OCI-LY1 (cell line): Measurements from ENCODE around the gene NRCAM.

Experiments
- H2AFZ ChIP-seq: fragments of 200-600 bp; sonication (generic), shearing (Covaris generic); 2 replicates; pipeline ENCODE4 v1.6.0; 2014; ENCODE audit warnings: antibody characterized with exemption, mild to moderate bottlenecking, low read length
- H3F3A ChIP-seq: fragments of 200-600 bp; sonication (generic), shearing (Covaris generic); 2 replicates; pipeline ENCODE4 v1.6.0; 2014; ENCODE audit warnings: mild to moderate bottlenecking, antibody characterized with exemption, low read length, moderate library complexity; ENCODE audit not compliant: insufficient read depth
- H3K27ac ChIP-seq: fragments of 200-600 bp; sonication (generic); 2 replicates; pipeline ENCODE4 v1.5.1; 2014; ENCODE audit warnings: low read length, mixed run types, mild to moderate bottlenecking, low read depth; ENCODE audit not compliant: poor library complexity, severe bottlenecking
- H3K27me3 ChIP-seq: fragments of 200-600 bp; sonication (generic); 2 replicates; pipeline ENCODE4 v1.6.0; 2014; ENCODE audit warnings: antibody characterized with exemption, mild to moderate bottlenecking, low read length, moderate library complexity; ENCODE audit not compliant: insufficient read depth
- H3K36me3 ChIP-seq: fragments of 200-600 bp; sonication (generic); 2 replicates; pipeline ENCODE4 v1.6.1; 2014; ENCODE audit warnings: mild to moderate bottlenecking, antibody characterized with exemption, low read length, moderate library complexity, mixed read lengths; ENCODE audit not compliant: insufficient read depth
- H3K4me1 ChIP-seq: fragments of 200-600 bp; sonication (generic); 2 replicates; pipeline ENCODE4 v1.5.1; 2014; ENCODE audit warnings: mild to moderate bottlenecking, low read length, moderate library complexity; ENCODE audit not compliant: insufficient read depth, severe bottlenecking
- H3K4me2 ChIP-seq: fragments of 200-600 bp; sonication (generic), shearing (Covaris generic); 2 replicates; pipeline ENCODE4 v1.6.1; 2014; ENCODE audit warnings: low read length
- H3K4me3 ChIP-seq: fragments of 200-600 bp; sonication (generic); 2 replicates; pipeline ENCODE4 v1.5.1; 2014; ENCODE audit warnings: low read length, low read depth, mild to moderate bottlenecking, mixed read lengths; ENCODE audit not compliant: poor library complexity, severe bottlenecking
- H3K79me2 ChIP-seq: fragments of 200-600 bp; shearing (Covaris generic); 2 replicates; pipeline ENCODE4 v1.6.1; 2016; ENCODE audit warnings: mixed run types, low read length, mixed read lengths; ENCODE audit not compliant: insufficient read depth
- H3K9ac ChIP-seq: fragments of 200-600 bp; sonication (generic), shearing (Covaris generic); 2 replicates; pipeline ENCODE4 v1.6.1; 2014; ENCODE audit warnings: mild to moderate bottlenecking, low read length, mixed read lengths
- H3K9me2 ChIP-seq: fragments of 200-600 bp; sonication (generic), shearing (Covaris generic); 2 replicates; pipeline ENCODE4 v1.6.1; 2014; ENCODE audit warnings: low read depth, mild to moderate bottlenecking, low read length, mixed read lengths
- H3K9me3 ChIP-seq: fragments of 200-600 bp; shearing (Covaris generic); 2 replicates; pipeline ENCODE4 v1.6.1; 2014; ENCODE audit warnings: low read length, mixed read lengths
- H4K20me1 ChIP-seq: fragments of 200-600 bp; sonication (generic), shearing (Covaris generic); 2 replicates; pipeline ENCODE4 v1.6.0; 2016; ENCODE audit warnings: mild to moderate bottlenecking, low read length; ENCODE audit not compliant: insufficient read depth
- CTCF ChIP-seq: fragments of 200-600 bp; sonication (generic), shearing (Covaris generic); IDR thresholded peaks from 2 replicates; pipeline ENCODE4 v1.5.1; 2017; ENCODE audit warnings: mild to moderate bottlenecking, antibody characterized with exemption, low read length, moderate library complexity, mixed read lengths
- EZH2 ChIP-seq: fragments of 200-600 bp; sonication (generic), shearing (Covaris generic); IDR thresholded peaks from 2 replicates; pipeline ENCODE4 v1.8.0; 2017; ENCODE audit warnings: borderline replicate concordance, mixed run types, mild to moderate bottlenecking, antibody characterized with exemption, low read length, moderate library complexity, mixed read lengths

The NRCAM gene

GRCh38 chr7:108499566-108499965, 43.3 kb upstream of the NRCAM start:
- Histone ChIP-seq H3K4me1 (peaks cover 28% of the 10 kb centered on the region), H4K20me1 (no peaks in the 10 kb centered on the region), H3K79me2 (no peaks in the 10 kb centered on the region; the same call in 1 of the 2 replicates), H3K9ac (no peak overlapping the region), H3K9me3 (no peaks in the 10 kb centered on the region), H3K27ac (no peak overlapping the region), H3K4me2 (no peak overlapping the region), H3K36me3 (peaks cover 56% of the 10 kb centered on the region), H3K4me3 (no peak overlapping the region), H2AFZ (no peak overlapping the region), H3K9me2 (no peaks in the 10 kb centered on the region), H3F3A (no peaks in the 10 kb centered on the region), H3K27me3 (no peaks in the 10 kb centered on the region)
- TF ChIP-seq CTCF (no peak), EZH2 (no peak)

GRCh38 chr7:108498481-108498880, 42.2 kb upstream of the NRCAM start:
- H3K4me3 ChIP-seq = no peak overlapping the region
- H3F3A ChIP-seq = no peaks in the 10 kb centered on the region; the same call in 1 of the 2 replicates
- no peaks in the 10 kb centered on the region for H3K9me2 ChIP-seq
- no peak overlapping the region for H2AFZ ChIP-seq
- peaks cover 18% of the 10 kb centered on the region for H3K4me1 ChIP-seq
- no peaks in the 10 kb centered on the region for H3K27me3 ChIP-seq
- peaks cover 59% of the 10 kb centered on the region for H3K36me3 ChIP-seq
- no peak overlapping the region for H3K9ac ChIP-seq
- H3K27ac ChIP-seq = peak overlapping the region; percentile 11
- TF ChIP-seq CTCF (no peak), EZH2 (no peak)
- H4K20me1 ChIP-seq = no peaks in the 10 kb centered on the region
- no peaks in the 10 kb centered on the region for H3K9me3 ChIP-seq
- no peaks in the 10 kb centered on the region; the same call in 1 of the 2 replicates for H3K79me2 ChIP-seq
- H3K4me2 ChIP-seq = no peak overlapping the region

- Histone ChIP-seq H3F3A (no peaks in the 10 kb centered on the region; the same call in 1 of the 2 replicates), H3K4me3 (no peak overlapping the region), H2AFZ (no peak overlapping the region), H3K36me3 (peaks cover 59% of the 10 kb centered on the region), H3K4me2 (no peak overlapping the region), H3K9me2 (no peaks in the 10 kb centered on the region), H3K9ac (no peak overlapping the region), H3K9me3 (no peaks in the 10 kb centered on the region), H3K27me3 (no peaks in the 10 kb centered on the region), H3K27ac (no peak overlapping the region), H4K20me1 (no peaks in the 10 kb centered on the region), H3K4me1 (peaks cover 5% of the 10 kb centered on the region), H3K79me2 (no peaks in the 10 kb centered on the region)
- TF ChIP-seq EZH2 = no peak
- TF ChIP-seq CTCF = peak; percentile 96
Measured at GRCh38 chr7:108497082-108497725, 41.0 kb upstream of the NRCAM start.
